ENCODE measurements around the gene ENTPD6. TPM values are rescaled to one million over a fixed set of nuclear protein-coding genes. Genes with fewer than 3 reads are reported as not detected.

Gene ENTPD6
- total RNA-seq, 1 donor from 2014 or later = 43.0 TPM

DNA sequence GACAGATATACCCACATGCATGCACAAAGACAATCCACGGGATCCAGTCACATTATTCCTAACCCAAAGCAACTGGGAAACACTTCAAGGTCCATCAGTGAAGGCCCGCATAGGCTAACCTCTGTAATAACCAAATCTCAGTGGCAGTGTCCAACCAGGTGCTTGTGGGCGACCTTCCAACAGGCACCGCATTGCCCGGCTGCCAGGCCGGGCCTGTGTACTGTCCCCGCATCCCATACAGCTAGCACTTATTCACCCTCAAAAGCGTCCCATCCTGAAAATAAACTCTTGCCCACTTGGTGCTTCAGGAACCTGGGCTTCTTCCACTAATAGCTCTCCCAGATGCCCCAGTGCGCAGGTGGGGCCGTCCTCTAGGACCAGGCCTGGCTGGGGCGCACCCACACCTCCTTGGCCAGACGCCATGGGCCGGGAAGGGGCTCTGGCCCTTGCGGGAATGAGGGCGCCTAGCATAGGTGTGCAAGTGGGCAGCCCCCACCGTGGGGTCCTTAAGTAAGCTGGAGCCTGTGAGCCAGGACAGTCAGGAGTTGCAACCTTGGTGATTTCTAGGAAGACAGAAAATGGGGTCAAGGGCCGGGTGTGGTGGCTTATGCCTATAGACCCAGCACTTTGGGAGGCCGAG lies 1.1 kb upstream of the ENTPD6 start:
- H3K4me1 Mint-ChIP-seq (ENCODE audit: unreplicated experiment) = peaks cover 7% of the 10 kb centered on the region

DNA sequence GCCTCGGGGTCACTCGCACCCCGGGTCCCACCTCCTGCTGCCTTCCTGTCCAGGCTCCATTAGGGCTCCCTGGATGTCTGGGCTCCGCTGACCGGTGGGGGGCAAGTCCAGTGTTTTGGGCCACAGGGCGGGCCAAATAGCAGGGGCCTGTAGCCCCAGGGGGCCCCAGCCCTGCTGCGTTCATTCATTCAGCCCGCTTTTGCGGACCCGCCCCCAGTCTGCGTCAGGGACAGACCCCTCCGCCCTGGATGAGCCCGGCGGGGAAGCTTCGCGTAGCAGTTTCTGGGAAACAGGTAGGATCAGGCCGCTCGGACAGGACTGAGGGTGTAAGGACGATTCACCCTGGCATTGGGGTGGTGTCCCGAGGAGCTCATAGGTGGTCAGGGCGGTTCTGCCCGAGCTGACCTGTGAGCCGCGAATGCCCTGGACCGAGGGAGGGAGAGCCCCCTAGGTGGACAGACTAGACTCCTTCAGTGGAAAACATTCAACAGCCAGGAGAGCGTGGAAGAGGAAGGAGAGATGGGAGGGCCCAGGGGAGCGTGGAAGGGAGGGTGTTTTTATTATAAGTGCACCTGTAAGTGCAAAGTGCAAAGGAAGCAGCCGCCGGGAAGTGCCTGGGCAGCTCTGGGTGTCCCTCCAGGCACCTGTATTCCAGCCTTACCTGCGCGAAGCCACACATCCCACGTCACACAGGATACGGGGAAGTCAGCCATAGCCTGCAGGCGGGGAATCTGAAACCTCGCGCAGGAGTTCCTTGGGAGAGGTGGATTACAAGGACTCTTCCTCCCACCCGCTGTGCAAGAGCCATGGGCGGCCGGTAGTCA lies 662 bp downstream of the ENTPD6 start:
- TF ChIP-seq, protein P1, sequence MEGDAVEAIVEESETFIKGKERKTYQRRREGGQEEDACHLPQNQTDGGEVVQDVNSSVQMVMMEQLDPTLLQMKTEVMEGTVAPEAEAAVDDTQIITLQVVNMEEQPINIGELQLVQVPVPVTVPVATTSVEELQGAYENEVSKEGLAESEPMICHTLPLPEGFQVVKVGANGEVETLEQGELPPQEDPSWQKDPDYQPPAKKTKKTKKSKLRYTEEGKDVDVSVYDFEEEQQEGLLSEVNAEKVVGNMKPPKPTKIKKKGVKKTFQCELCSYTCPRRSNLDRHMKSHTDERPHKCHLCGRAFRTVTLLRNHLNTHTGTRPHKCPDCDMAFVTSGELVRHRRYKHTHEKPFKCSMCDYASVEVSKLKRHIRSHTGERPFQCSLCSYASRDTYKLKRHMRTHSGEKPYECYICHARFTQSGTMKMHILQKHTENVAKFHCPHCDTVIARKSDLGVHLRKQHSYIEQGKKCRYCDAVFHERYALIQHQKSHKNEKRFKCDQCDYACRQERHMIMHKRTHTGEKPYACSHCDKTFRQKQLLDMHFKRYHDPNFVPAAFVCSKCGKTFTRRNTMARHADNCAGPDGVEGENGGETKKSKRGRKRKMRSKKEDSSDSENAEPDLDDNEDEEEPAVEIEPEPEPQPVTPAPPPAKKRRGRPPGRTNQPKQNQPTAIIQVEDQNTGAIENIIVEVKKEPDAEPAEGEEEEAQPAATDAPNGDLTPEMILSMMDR (IDR thresholded peaks at IDR 0.05; ENCODE audit: unreplicated experiment) = no peak
- Mint-ChIP-seq H3K27ac (ENCODE audit: unreplicated experiment) (no peak overlapping the region), H3K9me3 (ENCODE audit: unreplicated experiment) (no peaks in the 10 kb centered on the region), H3K4me3 (ENCODE audit: unreplicated experiment) (peak overlapping the region; percentile 97), H3K36me3 (ENCODE audit: low read depth, unreplicated experiment) (no peaks in the 10 kb centered on the region), H3K27me3 (ENCODE audit: unreplicated experiment) (peaks cover 4% of the 10 kb centered on the region), H3K4me1 (ENCODE audit: unreplicated experiment) (peaks cover 7% of the 10 kb centered on the region)
- DNase-seq (ENCODE audit: low spot score) = peak; percentile 38

More for the DNA sequence above, 1.1 kb upstream of the ENTPD6 start:
- Mint-ChIP-seq H3K27ac (ENCODE audit: unreplicated experiment) (no peak overlapping the region), H3K36me3 (ENCODE audit: low read depth, unreplicated experiment) (no peaks in the 10 kb centered on the region), H3K4me3 (ENCODE audit: unreplicated experiment) (peak overlapping the region; percentile 90), H3K27me3 (ENCODE audit: unreplicated experiment) (peaks cover 4% of the 10 kb centered on the region), H3K9me3 (ENCODE audit: unreplicated experiment) (peaks cover 4% of the 10 kb centered on the region)
- TF ChIP-seq, protein P1 (IDR thresholded peaks at IDR 0.05; ENCODE audit: unreplicated experiment) = no peak
- DNase-seq (ENCODE audit: low spot score) = no peak

DNA sequence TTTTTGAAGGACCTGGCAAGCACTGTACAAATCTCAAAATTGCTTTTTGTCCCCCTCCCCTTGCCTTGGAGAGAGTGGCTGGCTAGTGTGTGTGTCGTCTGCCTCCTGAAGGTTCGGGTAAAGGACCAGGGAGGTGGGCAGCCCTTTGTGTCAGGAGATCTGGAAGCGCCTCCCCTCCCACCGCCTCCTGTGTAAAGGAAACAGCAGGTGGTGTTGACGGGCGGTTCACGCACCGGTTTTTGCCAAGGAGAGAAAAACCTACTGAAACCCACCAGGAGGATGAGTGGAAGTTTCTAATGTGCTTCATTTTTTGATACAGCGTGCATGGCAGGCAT lies 1.2 kb downstream of the ENTPD6 start:
- Mint-ChIP-seq H3K9me3 (ENCODE audit: unreplicated experiment) (no peaks in the 10 kb centered on the region), H3K4me3 (ENCODE audit: unreplicated experiment) (peak overlapping the region; percentile 97), H3K36me3 (ENCODE audit: low read depth, unreplicated experiment) (no peaks in the 10 kb centered on the region), H3K4me1 (ENCODE audit: unreplicated experiment) (peaks cover 7% of the 10 kb centered on the region), H3K27me3 (ENCODE audit: unreplicated experiment) (no peaks in the 10 kb centered on the region), H3K27ac (ENCODE audit: unreplicated experiment) (no peak overlapping the region)
- no peak for DNase-seq (ENCODE audit: low spot score)
- TF ChIP-seq, protein P1 (IDR thresholded peaks at IDR 0.05; ENCODE audit: unreplicated experiment) = no peak

DNA sequence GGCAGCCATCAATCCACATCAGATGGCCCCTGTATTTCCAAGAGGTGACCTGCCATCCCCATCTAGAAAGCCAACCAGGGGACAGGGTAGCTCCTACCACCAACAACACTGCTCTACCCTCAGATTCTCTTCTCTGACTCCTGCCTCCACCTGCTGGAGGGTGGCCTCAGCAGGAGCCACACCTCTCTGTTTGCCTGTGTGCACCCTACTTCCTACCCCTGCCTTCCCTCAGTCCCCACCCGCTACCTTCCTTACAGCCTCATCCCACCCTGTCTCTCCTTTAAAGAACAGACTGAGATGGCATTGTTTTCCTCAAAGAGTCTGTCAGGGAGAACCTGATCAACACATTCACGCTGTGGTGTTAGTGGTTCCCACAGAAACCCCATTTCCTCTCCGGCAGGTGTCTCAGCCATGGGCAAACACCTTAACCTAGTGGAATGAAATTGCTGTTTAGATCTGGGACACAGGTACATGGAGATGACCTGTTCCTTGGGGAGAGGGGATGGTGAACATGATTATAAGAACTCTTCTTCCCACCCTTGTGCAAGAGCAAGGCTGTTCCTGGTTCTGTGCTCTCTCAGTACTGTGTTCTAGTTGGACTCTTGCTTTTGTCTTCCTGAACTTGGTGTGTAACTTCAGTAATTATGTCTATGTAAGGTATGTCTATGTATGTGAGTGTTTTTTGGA lies 1.8 kb downstream of the ENTPD6 start:
- Mint-ChIP-seq H3K36me3 (ENCODE audit: low read depth, unreplicated experiment) (no peaks in the 10 kb centered on the region), H3K9me3 (ENCODE audit: unreplicated experiment) (no peaks in the 10 kb centered on the region), H3K27ac (ENCODE audit: unreplicated experiment) (no peak overlapping the region), H3K27me3 (ENCODE audit: unreplicated experiment) (no peaks in the 10 kb centered on the region), H3K4me3 (ENCODE audit: unreplicated experiment) (peak overlapping the region; percentile 74), H3K4me1 (ENCODE audit: unreplicated experiment) (peaks cover 7% of the 10 kb centered on the region)
- TF ChIP-seq, protein P1 (IDR thresholded peaks at IDR 0.05; ENCODE audit: unreplicated experiment) = no peak
- DNase-seq (ENCODE audit: low spot score) = no peak
